Measurements from ENCODE around the gene WNT11.

WNT11 gene

GRCh38 chr11:76169473-76169896 is 36.8 kb downstream of the WNT11 start:
- no peak for DNase-seq (ENCODE audit: low read depth in 2 of 2)
- no peak for TF ChIP-seq CTCF (IDR thresholded peaks at IDR 0.05; ENCODE audit: low read depth, low read length)
- H3K4me3 ChIP-seq (replicated peaks in 1 of 2; ENCODE audit: low read depth in 2 of 2, low read length in 2 of 2) = no peak overlapping the region

GRCh38 chr11:76167590-76167989 is 38.7 kb downstream of the WNT11 start:
- H3K4me3 ChIP-seq (replicated peaks in 1 of 2; ENCODE audit: low read depth in 2 of 2, low read length in 2 of 2) = no peak overlapping the region
- peak in 1 of 2 donors; percentile 52 for DNase-seq (ENCODE audit: low read depth in 2 of 2)
- no peak for TF ChIP-seq CTCF (IDR thresholded peaks at IDR 0.05; ENCODE audit: low read depth, low read length)

GRCh38 chr11:76166314-76166713 is 40.0 kb downstream of the WNT11 start:
- H3K4me3 ChIP-seq (replicated peaks in 1 of 2; ENCODE audit: low read depth in 2 of 2, low read length in 2 of 2) = no peak overlapping the region
- no peak for TF ChIP-seq CTCF (IDR thresholded peaks at IDR 0.05; ENCODE audit: low read depth, low read length)
- DNase-seq (ENCODE audit: low read depth in 2 of 2) = no peak

- no peak for DNase-seq (ENCODE audit: low read depth in 2 of 2)
- no peak for TF ChIP-seq CTCF (IDR thresholded peaks at IDR 0.05; ENCODE audit: low read depth, low read length)
Measured at GRCh38 chr11:76164861-76165751, 41.2 kb downstream of the WNT11 start.

GRCh38 chr11:76164081-76164480 is 42.2 kb downstream of the WNT11 start:
- no peak for TF ChIP-seq CTCF (IDR thresholded peaks at IDR 0.05; ENCODE audit: low read depth, low read length)
- no peak overlapping the region for H3K4me3 ChIP-seq (replicated peaks in 1 of 2; ENCODE audit: low read depth in 2 of 2, low read length in 2 of 2)
- no peak for DNase-seq (ENCODE audit: low read depth in 2 of 2)

More at GRCh38 chr11:76164861-76165751, 41.2 kb downstream of the WNT11 start:
- H3K4me3 ChIP-seq (replicated peaks in 1 of 2; ENCODE audit: low read depth in 2 of 2, low read length in 2 of 2) = no peak overlapping the region

- no peak for TF ChIP-seq CTCF (IDR thresholded peaks at IDR 0.05; ENCODE audit: low read depth, low read length)
- H3K4me3 ChIP-seq (replicated peaks in 1 of 2; ENCODE audit: low read depth in 2 of 2, low read length in 2 of 2) = no peak overlapping the region
- no peak for DNase-seq (ENCODE audit: low read depth in 2 of 2)
Measured at GRCh38 chr11:76163289-76163880, 42.9 kb downstream of the WNT11 start.
